Thyroid gland (tissue), 4 donors: ENCODE results near the gene MAF. TPM values are rescaled to one million over a fixed set of nuclear protein-coding genes. Genes with fewer than 3 reads are reported as not detected.

Experiments
- DNase-seq, 2 donors: peaks; one replicate each; pipeline ENCODE4 v3.0.0-alpha.2; 2019
- H3K27ac ChIP-seq, 3 donors: fragments of 200-600 bp; sonication (generic); 1 replicate in 2 of 3; 2 replicates in 1 of 3; pipeline ENCODE4 v1.5.1; 2016 to 2019; ENCODE audit warnings: mild to moderate bottlenecking in 1 of 3, moderate library complexity in 1 of 3
- H3K27me3 ChIP-seq: fragments of 200-600 bp; sonication (generic); one replicate; pipeline ENCODE4 v1.5.1; 2019
- H3K36me3 ChIP-seq, 2 donors: fragments of 200-600 bp; sonication (generic); one replicate each; pipeline ENCODE4 v1.5.1; 2016 to 2019
- H3K4me1 ChIP-seq, 2 donors: fragments of 200-600 bp; sonication (generic); one replicate each; pipeline ENCODE4 v1.5.1; 2017 to 2019
- H3K4me3 ChIP-seq, 3 donors: fragments of 200-600 bp; sonication (generic); replicated peaks in 1 of 3; 1 replicate in 2 of 3; 2 replicates in 1 of 3; pipeline ENCODE4 v1.5.1; 2016; ENCODE audit warnings: mild to moderate bottlenecking in 1 of 3
- H3K9me3 ChIP-seq: fragments of 200-600 bp; sonication (generic); one replicate; pipeline ENCODE4 v1.5.1; 2017
- POLR2A ChIP-seq, 2 donors: fragments of 450-650 bp; IDR thresholded peaks; one replicate each; pipeline ENCODE4 v1.6.1; 2017; ENCODE audit warnings: antibody characterized with exemption in 2 of 2, mild to moderate bottlenecking in 2 of 2, moderate library complexity in 1 of 2
- WGBS, 2 donors: methylation state at CpG; one replicate each; pipeline ENCODE4 v1.1.5; 2017; 5-methylcytosine and 5-hydroxymethylcytosine counted together
- intact Hi-C: fragments of 100-400 bp; cut with DNase I; formaldehyde crosslinking; loops from one replicate; pipeline ENCODE4 v1.15.1; 2023
- total RNA-seq, 4 donors: library from RNA; depleted of rRNA; stranded (reverse); fragments of >200 nt; gene quantifications; one replicate each; pipeline ENCODE4 v1.2.3, GENCODE V29; 2016
- TF ChIP-seq, protein P1 (sequence below), 6 experiments: fragments of 200-600 bp in 3 of 6; fragments of 450-650 bp in 3 of 6; sonication (generic) in 3 of 6; IDR thresholded peaks; one replicate each; pipeline ENCODE4 v1.5.1; 2016 to 2019; ENCODE audit warnings: antibody characterized with exemption in 6 of 6, mild to moderate bottlenecking in 2 of 6, inconsistent platforms in 1 of 6, moderate library complexity in 1 of 6

The MAF gene
- total RNA-seq, 4 donors from 2014 or later, result 59.7 to 158 (median 67.1) TPM

DNA sequence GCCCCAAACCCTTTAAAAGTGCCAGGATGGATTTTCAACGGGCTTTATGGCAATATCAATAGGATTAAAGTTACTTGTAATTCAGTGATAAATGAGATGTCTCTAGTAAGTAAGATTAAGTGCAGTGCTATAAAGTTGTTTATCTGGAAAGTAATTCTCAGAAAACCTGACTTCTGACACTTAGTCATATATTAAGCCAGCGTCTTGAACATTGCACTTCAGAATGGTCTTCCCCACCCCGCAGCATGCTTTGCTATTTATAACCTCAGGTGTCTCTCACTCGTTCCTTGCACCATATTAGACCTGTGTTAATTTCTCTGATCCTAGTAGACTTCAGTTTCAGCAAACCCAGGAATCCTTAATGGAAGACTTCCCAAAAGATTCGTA is 2.1 kb upstream of the MAF start:
- Histone ChIP-seq H3K4me1 (peaks cover 3 to 7% of the 10 kb centered on the region in 2 donors), H3K27ac (peak overlapping the region in 2 of 3 donors; percentile 24 to 55), H3K27me3 (no peaks in the 10 kb centered on the region), H3K36me3 (peaks cover 0 to 3% of the 10 kb centered on the region in 2 donors), H3K9me3 (no peaks in the 10 kb centered on the region), H3K4me3 (no peak overlapping the region)
- TF ChIP-seq POLR2A (IDR thresholded peaks at IDR 0.05), result no peak
- TF ChIP-seq, protein P1, sequence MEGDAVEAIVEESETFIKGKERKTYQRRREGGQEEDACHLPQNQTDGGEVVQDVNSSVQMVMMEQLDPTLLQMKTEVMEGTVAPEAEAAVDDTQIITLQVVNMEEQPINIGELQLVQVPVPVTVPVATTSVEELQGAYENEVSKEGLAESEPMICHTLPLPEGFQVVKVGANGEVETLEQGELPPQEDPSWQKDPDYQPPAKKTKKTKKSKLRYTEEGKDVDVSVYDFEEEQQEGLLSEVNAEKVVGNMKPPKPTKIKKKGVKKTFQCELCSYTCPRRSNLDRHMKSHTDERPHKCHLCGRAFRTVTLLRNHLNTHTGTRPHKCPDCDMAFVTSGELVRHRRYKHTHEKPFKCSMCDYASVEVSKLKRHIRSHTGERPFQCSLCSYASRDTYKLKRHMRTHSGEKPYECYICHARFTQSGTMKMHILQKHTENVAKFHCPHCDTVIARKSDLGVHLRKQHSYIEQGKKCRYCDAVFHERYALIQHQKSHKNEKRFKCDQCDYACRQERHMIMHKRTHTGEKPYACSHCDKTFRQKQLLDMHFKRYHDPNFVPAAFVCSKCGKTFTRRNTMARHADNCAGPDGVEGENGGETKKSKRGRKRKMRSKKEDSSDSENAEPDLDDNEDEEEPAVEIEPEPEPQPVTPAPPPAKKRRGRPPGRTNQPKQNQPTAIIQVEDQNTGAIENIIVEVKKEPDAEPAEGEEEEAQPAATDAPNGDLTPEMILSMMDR (IDR thresholded peaks at IDR 0.05), result no peak
- DNase-seq, result no peak
- WGBS, 2 donors, result 33 to 41% methylated on average over 5 of the region's 5 CpGs
- intact Hi-C loops, result loop anchor here (10.0 kb wide), 1 partner anchor 1098 kb away; no protein-coding TSS in a partner anchor

DNA sequence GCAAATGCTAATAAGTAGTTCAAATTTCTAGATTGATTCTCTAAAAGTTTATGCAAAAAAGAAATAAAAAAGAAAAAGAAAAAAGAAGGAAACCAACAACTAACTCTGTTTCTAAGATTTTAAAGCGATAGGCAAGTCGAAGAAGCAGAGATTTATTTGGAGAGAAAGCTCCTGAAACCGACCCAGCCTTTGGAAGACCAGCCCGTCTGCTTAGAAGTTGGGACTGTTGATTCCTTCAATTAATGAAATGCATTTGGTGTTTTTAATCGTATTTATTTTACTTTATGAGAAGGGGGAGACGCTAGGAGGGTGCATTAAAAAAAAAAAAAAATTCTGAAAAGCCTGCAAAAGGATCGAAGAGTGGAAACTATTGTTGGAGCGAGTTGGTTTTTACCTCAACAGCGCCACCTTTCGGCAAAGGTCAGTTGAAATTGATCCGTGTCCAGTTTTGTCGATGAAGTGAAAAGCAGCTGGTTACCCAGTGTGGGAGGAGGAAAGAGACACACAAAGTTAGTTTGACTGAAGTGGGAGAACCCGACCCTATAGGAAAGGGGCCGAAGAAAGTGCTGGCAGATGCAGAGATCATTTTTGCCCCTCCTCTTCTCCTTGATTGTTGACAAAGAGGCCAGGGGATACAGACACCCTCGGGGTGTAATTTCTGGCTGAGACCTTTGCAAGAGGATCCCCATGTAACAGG is 1.5 kb upstream of the MAF start:
- WGBS, 2 donors, result 2% methylated on average over 15 of the region's 15 CpGs
- no peaks in the 10 kb centered on the region for H3K27me3 ChIP-seq
- H3K4me3 ChIP-seq, result peak overlapping the region in 2 of 3 donors; percentile 41 to 71
- H3K4me1 ChIP-seq, result peaks cover 0 to 7% of the 10 kb centered on the region in 2 donors
- peak overlapping the region; percentile 89 to 99 (median 99) for H3K27ac ChIP-seq
- peak in 1 of 2 donors; percentile 22 for TF ChIP-seq POLR2A (IDR thresholded peaks at IDR 0.05)
- TF ChIP-seq, protein P1 (IDR thresholded peaks at IDR 0.05), result peak; percentile 36 to 85 (median 80)
- intact Hi-C loops, result loop anchor here (10.0 kb wide), 1 partner anchor 1097 kb away; no protein-coding TSS in a partner anchor
- DNase-seq, result peak; percentile 81 to 89
- H3K36me3 ChIP-seq, result peaks cover 0 to 3% of the 10 kb centered on the region in 2 donors
- H3K9me3 ChIP-seq, result no peaks in the 10 kb centered on the region

DNA sequence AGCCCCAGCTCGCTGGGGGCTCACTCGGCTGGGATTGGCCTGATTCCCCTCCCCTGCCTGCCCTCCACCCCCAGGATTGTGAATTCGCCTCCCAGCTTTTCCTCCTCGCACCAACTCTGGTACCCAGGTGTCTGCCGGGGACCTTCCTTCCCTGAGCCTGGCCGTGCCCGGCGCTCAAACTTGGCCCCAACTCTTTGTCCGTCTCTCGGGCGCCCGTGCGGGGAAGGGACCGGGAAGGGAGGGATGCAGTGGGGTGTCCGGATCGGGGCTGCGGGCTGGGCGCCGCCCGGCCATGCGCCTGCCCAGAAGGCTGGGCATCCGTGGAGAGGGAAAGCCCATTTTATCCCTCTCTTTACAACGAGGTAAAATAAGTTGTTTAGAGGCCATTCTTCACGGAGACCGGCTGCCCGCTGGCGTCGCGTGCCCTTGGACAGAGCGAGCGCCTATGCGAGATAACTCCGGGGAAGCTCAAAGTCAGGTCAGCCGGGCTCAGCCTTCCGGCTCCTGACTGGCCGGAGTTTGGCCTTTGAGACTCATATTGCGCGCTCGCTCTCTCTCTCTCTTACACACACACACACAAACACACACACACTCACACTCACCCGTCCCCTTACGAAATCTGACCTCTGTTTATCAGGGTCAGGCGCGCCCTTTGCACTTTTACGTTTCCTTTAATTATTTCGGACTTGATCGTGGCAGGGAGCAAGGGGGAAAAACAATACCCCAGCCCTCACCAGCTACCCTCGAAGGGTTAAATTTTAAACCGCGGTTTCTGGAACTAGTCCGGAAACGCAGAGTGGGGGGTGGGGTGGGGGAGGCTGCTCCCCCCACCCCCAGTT is 774 bp upstream of the MAF start:
- peaks cover 0 to 7% of the 10 kb centered on the region in 2 donors for H3K4me1 ChIP-seq
- peak in 1 of 2 donors; percentile 59 for TF ChIP-seq POLR2A (IDR thresholded peaks at IDR 0.05)
- TF ChIP-seq, protein P1 (IDR thresholded peaks at IDR 0.05), result no peak
- peaks cover 0 to 3% of the 10 kb centered on the region in 2 donors for H3K36me3 ChIP-seq
- H3K27ac ChIP-seq, result peak overlapping the region; percentile 89 to 99 (median 99)
- intact Hi-C loops, result loop anchor here (10.0 kb wide), 1 partner anchor 1097 kb away; no protein-coding TSS in a partner anchor
- 0 to 1% methylated on average over 36 to 45 of the region's 51 CpGs for WGBS, 2 donors
- peak; percentile 61 to 67 for DNase-seq
- peak overlapping the region; percentile 36 to 71 (median 41) for H3K4me3 ChIP-seq
- H3K9me3 ChIP-seq, result no peaks in the 10 kb centered on the region
- no peaks in the 10 kb centered on the region for H3K27me3 ChIP-seq

DNA sequence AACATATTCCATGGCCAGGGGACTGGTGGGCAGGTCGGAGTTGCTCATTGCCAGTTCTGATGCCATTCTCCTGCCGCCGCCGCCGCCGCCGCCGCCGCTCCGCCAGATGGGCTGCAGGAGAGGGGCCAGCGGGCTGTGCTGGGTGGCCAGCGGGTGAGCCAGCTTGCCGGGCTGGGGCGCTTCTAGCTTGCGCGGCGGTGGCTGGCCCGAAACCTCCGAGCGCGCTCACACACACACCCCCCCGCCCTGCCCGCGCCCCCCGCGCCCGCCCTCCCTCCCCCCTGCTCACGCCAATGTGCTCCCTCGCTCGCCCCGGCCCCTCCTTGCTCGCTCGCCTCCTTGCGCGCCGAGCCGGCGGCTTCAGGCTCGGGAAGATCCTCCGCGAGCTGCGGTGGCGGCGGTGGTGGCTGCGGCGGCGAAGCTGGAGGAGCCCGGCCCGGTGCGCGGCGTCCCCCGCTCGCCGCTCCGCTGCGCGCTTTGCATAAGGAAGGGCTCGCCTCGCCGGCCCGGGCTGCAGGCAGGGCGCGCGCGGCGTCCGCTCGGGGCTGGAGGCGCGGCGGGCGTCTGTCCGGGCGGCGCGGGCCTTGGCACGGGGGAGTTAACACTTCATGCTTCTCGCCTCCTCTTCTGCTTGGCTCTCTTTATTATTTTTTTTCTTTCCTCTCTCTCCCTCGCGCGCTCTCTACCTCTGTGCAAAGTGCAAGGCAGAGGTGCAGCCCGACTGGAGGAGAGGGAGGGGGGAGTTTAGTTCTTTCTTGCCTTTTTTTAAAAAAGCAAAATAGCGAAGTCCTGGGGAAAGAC is 500 bp downstream of the MAF start:
- Histone ChIP-seq H3K4me3 (peak overlapping the region; percentile 61 to 93 (median 71)), H3K36me3 (peaks cover 0 to 3% of the 10 kb centered on the region in 2 donors), H3K9me3 (no peaks in the 10 kb centered on the region), H3K27me3 (no peaks in the 10 kb centered on the region), H3K4me1 (peaks cover 0 to 16% of the 10 kb centered on the region in 2 donors), H3K27ac (peak overlapping the region; percentile 89 to 99 (median 99))
- 1 to 2% methylated on average over 20 to 27 of the region's 84 CpGs for WGBS, 2 donors
- TF ChIP-seq POLR2A (IDR thresholded peaks at IDR 0.05), result peak in 1 of 2 donors; percentile 64
- TF ChIP-seq, protein P1 (IDR thresholded peaks at IDR 0.05), result no peak
- DNase-seq, result peak; percentile 75
- intact Hi-C loops, result loop anchor here (10.0 kb wide), 1 partner anchor 1095 kb away; no protein-coding TSS in a partner anchor
